GM12864 (cell line): ENCODE measurements around the gene SERINC3.

Source experiments
- DNase-seq: peaks from one replicate; pipeline ENCODE4 v3.0.0-alpha.2; 2011; ENCODE audit warnings: low read depth
- H3K4me3 ChIP-seq: 2 replicates; pipeline ENCODE4 v1.5.1; 2011; ENCODE audit warnings: mild to moderate bottlenecking, low read depth, low read length, control low read depth
- CTCF ChIP-seq: IDR thresholded peaks from 2 replicates; pipeline ENCODE4 v1.5.1; 2011; ENCODE audit warnings: low read depth, mild to moderate bottlenecking, moderate library complexity, low read length, control low read depth, inconsistent platforms; ENCODE audit errors: missing control alignments

Gene SERINC3

GRCh38 chr20:44468044-44468782 is 53.7 kb downstream of the SERINC3 start:
- no peak for TF ChIP-seq CTCF
- DNase-seq, result no peak
- H3K4me3 ChIP-seq, result no peak overlapping the region

GRCh38 chr20:44467289-44467883 is 54.5 kb downstream of the SERINC3 start:
- DNase-seq, result no peak
- no peak for TF ChIP-seq CTCF
- no peak overlapping the region for H3K4me3 ChIP-seq

- no peak overlapping the region for H3K4me3 ChIP-seq
- no peak for DNase-seq
- no peak for TF ChIP-seq CTCF
Observed at GRCh38 chr20:44465001-44465560, 56.8 kb downstream of the SERINC3 start.

- no peak overlapping the region for H3K4me3 ChIP-seq
- no peak for TF ChIP-seq CTCF
- DNase-seq, result no peak
Observed at GRCh38 chr20:44464514-44464913, 57.4 kb downstream of the SERINC3 start.

- no peak for DNase-seq
- no peak for TF ChIP-seq CTCF
Observed at GRCh38 chr20:44463466-44463865, 58.4 kb downstream of the SERINC3 start.

GRCh38 chr20:44461803-44462174 is 60.1 kb downstream of the SERINC3 start:
- TF ChIP-seq CTCF, result no peak
- no peak overlapping the region for H3K4me3 ChIP-seq
- DNase-seq, result no peak

More at GRCh38 chr20:44463466-44463865, 58.4 kb downstream of the SERINC3 start:
- no peak overlapping the region for H3K4me3 ChIP-seq
